GM12891 (cell line): Measurements from ENCODE around the gene F11R.

Experiments used
- POLR2A ChIP-seq: IDR thresholded peaks from 2 replicates; pipeline ENCODE4 v1.6.1; 2011; ENCODE audit warnings: low read depth, low read length, control low read depth
- POLR2AphosphoS5 ChIP-seq: IDR thresholded peaks from 2 replicates; pipeline ENCODE4 v1.6.1; 2011; ENCODE audit warnings: low read depth, low read length, control low read depth
- SPI1 ChIP-seq: IDR thresholded peaks from 2 replicates; pipeline ENCODE4 v1.6.1; 2011; ENCODE audit warnings: low read depth, low read length, control low read depth

GRCh38 chr1:161047436-161048420 is 26.8 kb upstream of the F11R start:
- TF ChIP-seq SPI1 (no peak), POLR2A (no peak), POLR2AphosphoS5 (peak; percentile 41; the same call in 1 of the 2 replicates)
